Activated naive CD4-positive, alpha-beta T cell (primary cell): ENCODE results near the gene HHIPL2.
A peak's percentile ranks its signal among the peaks of the same experiment; 100 is the strongest.

Experiments used
- DNase-seq, 4 experiments: peaks; one replicate each; lab custom pipeline; 2025; lab: John Stamatoyannopoulos, UW

Gene HHIPL2

GRCh38 chr1:222547944-222548671 is at the start of gene HHIPL2:
TSS of gene HHIPL2 (minus strand) at chr1:222548104. CDS start at chr1:222548044, 60 bp downstream.
- no peak for DNase-seq

GRCh38 chr1:222596696-222597095 is 48.8 kb upstream of the HHIPL2 start:
- DNase-seq = no peak

- DNase-seq = no peak
Measured at GRCh38 chr1:222594789-222595188, 46.9 kb upstream of the HHIPL2 start.

- no peak for DNase-seq
Measured at GRCh38 chr1:222592171-222592570, 44.3 kb upstream of the HHIPL2 start.

- peak; percentile 49 to 73 (median 61) for DNase-seq
Measured at GRCh38 chr1:222589462-222590302, 41.8 kb upstream of the HHIPL2 start, which contains the start of gene TAF1A. TSS of gene TAF1A (minus strand) at chr1:222589933.

GRCh38 chr1:222588135-222588534 is 40.2 kb upstream of the HHIPL2 start:
- no peak for DNase-seq

GRCh38 chr1:222586842-222587241 is 38.9 kb upstream of the HHIPL2 start:
- no peak for DNase-seq

GRCh38 chr1:222583079-222583478 is 35.2 kb upstream of the HHIPL2 start:
- no peak for DNase-seq

- DNase-seq = no peak
Measured at GRCh38 chr1:222582099-222582774, 34.3 kb upstream of the HHIPL2 start.

GRCh38 chr1:222579316-222579715 is 31.4 kb upstream of the HHIPL2 start:
- DNase-seq = no peak

- DNase-seq = no peak
Measured at GRCh38 chr1:222570837-222571236, 22.9 kb upstream of the HHIPL2 start.

GRCh38 chr1:222561656-222562055 is 13.8 kb upstream of the HHIPL2 start:
- no peak for DNase-seq

GRCh38 chr1:222557574-222557973 is 9.7 kb upstream of the HHIPL2 start:
- DNase-seq = no peak

GRCh38 chr1:222557148-222557547 is 9.2 kb upstream of the HHIPL2 start:
- no peak for DNase-seq

- no peak for DNase-seq
Measured at GRCh38 chr1:222555992-222556615, 8.2 kb upstream of the HHIPL2 start.

- no peak for DNase-seq
Measured at GRCh38 chr1:222554177-222554576, 6.3 kb upstream of the HHIPL2 start.

- DNase-seq = no peak
Measured at GRCh38 chr1:222552882-222553281, 5.0 kb upstream of the HHIPL2 start.

GRCh38 chr1:222547260-222547614 is 667 bp downstream of the HHIPL2 start:
- DNase-seq = no peak

GRCh38 chr1:222546548-222547259 is 1.2 kb downstream of the HHIPL2 start:
- DNase-seq = no peak

- no peak for DNase-seq
Measured at GRCh38 chr1:222546091-222546490, 1.8 kb downstream of the HHIPL2 start.

- no peak for DNase-seq
Measured at GRCh38 chr1:222543817-222544216, 4.1 kb downstream of the HHIPL2 start.

- DNase-seq = no peak
Measured at GRCh38 chr1:222540598-222540995, 7.3 kb downstream of the HHIPL2 start.
